Stimulated activated CD8-positive, alpha-beta memory T cell treated with anti-CD3 and anti-CD28 coated beads, Interleukin-2, amount 100 ng/mL, for 1 hour (primary cell): ENCODE measurements around the gene HMCN2.

Source experiments
- DNase-seq, 2 donors: peaks; one replicate each; pipeline ENCODE4 v3.0.0-alpha.2; 2020; ENCODE audit warnings: low read depth in 2 of 2

Gene HMCN2, protein sequence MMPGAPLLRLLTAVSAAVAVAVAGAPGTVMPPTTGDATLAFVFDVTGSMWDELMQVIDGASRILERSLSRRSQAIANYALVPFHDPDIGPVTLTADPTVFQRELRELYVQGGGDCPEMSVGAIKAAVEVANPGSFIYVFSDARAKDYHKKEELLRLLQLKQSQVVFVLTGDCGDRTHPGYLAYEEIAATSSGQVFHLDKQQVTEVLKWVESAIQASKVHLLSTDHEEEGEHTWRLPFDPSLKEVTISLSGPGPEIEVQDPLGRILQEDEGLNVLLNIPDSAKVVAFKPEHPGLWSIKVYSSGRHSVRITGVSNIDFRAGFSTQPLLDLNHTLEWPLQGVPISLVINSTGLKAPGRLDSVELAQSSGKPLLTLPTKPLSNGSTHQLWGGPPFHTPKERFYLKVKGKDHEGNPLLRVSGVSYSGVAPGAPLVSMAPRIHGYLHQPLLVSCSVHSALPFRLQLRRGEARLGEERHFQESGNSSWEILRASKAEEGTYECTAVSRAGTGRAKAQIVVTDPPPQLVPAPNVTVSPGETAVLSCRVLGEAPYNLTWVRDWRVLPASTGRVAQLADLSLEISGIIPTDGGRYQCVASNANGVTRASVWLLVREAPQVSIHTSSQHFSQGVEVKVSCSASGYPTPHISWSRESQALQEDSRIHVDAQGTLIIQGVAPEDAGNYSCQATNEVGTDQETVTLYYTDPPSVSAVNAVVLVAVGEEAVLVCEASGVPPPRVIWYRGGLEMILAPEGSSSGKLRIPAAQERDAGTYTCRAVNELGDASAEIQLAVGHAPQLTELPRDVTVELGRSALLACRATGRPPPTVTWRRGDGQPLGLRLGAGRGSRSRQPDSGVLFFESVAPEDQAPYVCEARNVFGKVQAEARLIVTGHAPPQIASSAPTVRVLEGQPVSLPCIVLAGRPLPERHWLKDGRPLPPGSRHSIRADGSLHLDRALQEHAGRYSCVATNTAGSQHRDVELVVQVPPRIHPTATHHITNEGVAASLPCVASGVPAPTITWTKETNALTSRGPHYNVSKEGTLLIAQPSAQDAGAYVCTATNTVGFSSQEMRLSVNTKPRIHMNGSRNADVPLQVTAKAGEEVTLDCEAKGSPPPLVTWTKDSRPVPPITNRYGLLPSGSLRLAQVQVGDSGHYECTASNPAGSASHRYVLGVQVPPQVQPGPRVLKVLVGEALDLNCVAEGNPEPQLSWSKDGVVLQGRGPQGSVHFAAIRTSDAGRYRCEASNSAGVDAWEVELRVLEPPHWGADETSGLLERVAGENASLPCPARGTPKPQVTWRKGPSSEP (N-terminal part only)

DNA sequence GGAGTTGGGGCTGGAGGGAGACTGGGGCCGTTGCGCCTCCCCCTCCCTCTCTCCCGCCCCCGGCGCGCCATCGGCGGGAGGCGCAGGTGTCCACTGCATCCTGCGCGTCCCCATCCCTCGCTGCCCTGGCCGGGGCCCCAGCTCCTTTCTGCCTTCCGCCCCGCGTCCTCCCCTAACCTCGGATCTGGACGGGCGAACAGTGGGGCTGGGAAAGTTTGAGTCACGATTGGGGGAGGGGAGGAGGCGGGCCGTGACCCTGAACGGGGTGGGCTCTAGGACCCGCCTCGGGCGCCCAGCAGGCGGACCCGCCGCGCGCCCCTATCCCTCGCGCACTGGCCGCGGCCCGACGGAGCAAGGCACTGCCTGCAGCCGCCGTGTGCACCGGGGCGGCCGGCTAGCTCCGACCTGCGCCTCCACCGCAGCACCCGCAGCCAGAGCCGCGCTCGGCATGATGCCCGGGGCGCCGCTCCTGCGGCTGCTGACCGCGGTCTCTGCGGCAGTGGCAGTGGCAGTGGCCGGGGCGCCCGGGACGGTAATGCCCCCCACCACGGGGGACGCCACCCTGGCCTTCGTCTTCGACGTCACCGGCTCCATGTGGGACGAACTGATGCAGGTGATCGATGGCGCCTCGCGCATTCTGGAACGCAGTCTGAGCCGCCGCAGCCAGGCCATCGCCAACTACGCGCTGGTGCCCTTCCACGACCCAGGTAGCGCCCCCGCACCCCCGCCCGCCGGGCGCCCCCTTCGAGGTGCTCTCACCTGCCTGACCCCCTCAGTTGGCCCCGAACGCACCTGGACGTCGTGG, at the start of gene HMCN2:
HMCN2 (plus strand) TSS at position 330 of the 805 bp plus-strand sequence; CDS start at position 449, 119 bp downstream.
- no peak for DNase-seq

DNA sequence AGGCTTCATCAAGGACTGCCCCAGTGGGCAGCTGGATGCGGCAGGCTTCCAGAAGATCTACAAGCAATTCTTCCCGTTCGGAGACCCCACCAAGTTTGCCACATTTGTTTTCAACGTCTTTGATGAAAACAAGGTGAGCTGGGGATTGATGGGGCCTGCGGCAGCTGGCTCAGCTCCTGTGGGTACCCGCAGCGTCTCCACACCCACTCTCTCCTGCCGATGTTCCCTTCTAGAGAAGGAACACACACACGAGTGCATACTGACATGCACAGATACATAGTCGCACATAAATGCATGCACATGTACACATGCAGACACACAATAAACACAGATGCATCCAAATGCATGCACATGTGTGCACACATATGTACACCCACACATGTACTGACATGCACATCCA, 47.7 kb upstream of the HMCN2 start:
- DNase-seq = no peak

DNA sequence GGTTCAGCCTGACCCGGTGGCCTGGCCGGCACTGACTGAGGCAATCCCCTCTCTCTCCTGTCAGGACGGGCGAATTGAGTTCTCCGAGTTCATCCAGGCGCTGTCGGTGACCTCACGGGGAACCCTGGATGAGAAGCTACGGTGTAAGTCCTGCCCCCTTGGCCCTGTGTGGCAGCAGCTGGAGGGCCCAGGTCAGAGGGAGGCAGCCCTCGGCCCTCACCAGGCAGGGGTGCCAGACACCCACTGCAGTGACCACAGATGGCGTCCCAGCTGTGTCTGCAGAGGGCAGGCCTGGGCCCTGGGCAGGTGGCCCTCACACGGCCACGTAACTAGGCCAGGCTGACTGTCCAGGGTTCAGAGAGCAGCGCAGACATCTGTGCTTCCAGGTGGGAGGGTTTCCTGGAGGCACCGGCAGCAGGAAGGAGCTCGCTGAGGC, 45.9 kb upstream of the HMCN2 start:
- no peak for DNase-seq

DNA sequence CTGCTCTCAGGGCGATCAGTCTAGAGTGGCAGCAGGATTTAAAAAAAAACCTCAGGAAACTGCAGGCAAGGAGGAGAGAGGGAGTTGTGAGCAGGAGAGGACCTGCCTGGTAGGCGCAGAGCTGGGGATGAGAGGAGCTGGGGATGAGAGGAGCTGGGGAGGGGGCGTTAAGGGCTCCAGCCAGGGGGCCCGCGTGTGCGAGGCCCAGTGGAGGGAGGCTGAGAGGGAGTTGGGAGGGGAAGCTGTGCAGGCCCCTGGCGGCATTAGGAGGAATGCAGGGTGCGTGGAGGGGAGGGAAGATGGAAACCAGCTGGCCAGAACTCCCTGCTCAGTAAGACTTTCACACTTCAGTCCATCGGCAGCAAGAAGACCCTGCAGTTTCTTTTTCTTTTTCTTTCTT, 45.2 kb upstream of the HMCN2 start:
- no peak for DNase-seq

DNA sequence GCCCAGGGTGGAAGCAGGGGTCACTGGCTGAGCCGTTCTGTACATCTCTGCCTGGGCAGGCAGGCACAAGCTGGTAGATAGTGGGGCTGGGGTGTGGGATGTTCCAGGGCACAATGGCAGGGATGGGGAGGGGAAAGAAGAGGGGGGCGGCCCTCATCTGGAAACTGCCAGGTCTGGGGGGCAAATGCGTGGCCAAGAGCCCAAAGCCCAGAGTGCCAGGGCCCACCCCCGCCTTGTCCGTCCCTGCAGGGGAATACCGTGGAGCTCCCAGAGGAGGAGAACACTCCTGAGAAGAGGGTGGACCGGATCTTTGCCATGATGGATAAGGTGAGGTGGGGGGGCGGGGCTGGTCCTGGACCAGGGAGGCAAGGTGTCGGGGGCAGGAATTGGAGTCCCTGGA, 42.7 kb upstream of the HMCN2 start:
- DNase-seq = no peak

DNA sequence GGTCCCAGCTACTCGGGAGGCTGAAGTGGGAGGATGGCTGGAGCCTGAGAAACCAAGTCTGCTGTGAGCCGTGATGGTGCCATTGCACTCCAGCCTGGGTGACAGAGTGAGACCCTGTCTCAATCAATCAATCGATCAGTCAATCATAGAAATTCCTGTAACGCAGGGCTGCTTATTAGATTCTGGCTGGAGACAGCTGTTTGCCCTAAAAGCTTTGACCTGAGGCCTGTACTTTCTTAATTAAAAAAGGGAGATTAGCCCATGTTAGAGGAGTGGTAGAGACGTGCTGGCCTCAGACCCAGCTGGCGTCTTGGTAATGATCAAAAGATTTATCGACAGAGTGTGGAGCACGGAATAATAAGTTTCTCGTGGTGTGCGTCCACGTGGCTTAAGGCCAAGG, 40.5 kb upstream of the HMCN2 start:
- DNase-seq = no peak

DNA sequence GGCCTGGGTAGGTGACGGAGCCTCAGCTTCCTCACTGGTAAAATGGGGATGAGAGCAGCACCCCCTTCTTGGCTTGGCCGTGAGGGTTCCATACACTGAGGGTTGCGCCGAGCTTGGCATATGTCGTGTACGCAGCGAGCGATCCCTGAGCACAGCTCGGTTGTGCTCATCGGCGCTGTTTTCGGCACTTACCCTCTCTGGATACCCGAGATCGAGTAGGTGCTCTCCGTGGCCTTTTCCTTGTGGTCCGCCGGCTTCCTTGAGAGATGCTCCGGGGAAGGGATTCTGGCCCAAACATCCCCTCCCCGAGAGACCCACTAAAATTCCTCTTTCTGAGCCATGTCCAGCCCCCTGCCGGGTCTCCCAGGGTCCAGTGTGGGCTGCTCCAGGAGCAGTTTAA, 40.0 kb upstream of the HMCN2 start:
- no peak for DNase-seq

DNA sequence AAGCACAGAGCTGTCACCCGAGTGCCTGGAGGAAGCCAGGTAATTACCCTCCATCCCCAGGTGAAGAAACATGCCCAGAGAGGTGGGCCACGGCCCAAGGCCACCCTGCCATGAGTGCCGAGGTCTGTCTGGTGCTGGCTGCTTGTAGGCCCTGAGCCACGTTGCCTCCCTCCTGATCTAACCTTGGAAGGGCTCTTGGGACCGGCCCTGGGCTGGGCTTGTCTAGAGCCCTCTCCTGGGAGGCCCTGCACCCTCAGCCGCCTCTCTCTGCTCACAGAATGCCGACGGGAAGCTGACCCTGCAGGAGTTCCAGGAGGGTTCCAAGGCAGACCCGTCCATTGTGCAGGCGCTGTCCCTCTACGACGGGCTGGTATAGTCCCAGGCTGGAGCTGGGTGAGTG, 39.4 kb upstream of the HMCN2 start:
- no peak for DNase-seq

DNA sequence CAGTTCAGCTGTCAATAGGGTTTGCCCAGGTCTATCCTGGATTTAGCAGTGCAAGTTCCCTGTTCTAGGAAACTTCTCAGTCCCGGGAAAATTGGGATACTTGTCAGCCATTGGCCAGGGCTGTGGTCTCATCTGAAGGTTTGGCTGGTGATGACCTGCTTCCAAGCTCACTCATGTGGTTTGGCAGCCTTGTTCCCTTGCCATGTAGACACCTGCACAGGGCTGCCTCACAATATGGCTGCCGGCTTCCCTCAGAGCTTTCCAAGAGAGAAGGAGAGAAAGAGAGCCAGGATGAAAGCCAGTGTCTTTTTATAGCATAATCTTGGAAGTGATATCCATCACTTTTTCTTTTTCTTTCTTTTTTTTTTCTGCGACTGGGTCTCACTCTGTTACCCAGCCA, 37.7 kb upstream of the HMCN2 start:
- no peak for DNase-seq

DNA sequence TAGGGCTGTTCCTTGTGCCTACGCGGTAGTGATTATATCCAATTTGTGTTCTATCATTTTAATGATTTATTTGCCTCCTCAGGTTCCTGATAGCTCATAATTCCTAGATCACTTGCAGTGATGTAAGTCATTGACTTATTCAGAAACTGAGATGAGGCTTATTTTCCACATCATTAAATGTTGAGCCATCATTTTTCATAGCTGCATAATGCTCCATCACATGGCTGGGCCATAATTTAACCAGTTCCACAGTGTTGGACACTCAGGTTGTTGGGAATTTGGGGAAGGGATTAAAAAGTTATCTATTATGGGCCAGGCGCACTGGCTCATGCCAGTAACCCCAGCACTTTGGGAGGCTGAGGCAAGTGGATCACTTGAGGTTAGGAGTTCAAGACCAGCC, 35.8 kb upstream of the HMCN2 start:
- DNase-seq = no peak

DNA sequence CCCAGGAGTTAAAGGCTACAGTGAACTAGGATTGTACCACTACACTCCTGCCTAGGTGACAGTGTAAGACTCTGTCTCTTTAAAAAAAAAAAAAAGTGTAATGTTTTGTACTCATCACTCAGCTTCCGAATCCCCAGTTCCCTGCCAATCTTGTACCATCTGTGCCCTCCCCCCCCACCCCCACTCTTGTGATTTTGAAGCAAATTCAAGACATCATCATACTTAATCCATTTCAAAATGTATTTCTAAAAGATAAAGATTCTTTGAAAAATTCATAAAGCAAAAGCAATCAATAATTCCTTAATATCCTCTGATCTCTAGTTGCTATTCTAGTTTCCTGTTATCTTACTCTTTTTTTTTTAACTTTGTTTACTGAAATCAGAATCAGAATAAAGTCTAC, 34.9 kb upstream of the HMCN2 start:
- DNase-seq = no peak

DNA sequence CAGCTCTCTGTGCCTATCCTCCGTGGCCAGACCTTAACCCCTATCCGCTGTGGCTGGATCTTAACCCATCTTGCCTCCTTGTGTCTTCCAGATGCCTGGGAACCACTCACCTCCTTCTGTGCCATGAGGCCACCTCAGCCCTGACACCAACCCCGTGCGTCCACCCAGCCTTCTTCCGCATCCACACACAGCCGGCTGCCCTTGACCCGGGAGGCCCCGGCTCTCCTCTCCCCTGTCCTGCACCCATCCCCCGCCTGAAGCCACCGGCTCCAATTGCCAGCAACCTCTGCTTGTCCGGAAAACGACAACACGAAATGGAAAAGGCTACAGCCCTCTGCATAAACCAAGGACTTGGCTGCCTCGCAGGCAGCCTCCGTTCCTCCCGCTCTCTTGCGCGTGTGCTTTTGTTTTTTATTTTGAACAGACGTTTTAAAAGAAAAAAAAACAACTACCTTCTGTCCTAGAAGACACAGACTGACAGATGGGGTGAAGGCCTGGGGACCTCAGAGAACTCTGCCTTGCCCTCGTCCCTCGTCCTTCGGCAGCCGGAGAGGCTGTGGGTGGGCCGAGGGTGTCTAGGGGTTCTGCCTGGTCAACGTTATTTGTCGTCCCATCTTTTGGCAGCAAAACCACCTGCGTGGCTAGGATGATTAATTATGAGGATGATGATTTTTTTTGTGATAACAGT, 32.5 kb upstream of the HMCN2 start:
- no peak for DNase-seq

DNA sequence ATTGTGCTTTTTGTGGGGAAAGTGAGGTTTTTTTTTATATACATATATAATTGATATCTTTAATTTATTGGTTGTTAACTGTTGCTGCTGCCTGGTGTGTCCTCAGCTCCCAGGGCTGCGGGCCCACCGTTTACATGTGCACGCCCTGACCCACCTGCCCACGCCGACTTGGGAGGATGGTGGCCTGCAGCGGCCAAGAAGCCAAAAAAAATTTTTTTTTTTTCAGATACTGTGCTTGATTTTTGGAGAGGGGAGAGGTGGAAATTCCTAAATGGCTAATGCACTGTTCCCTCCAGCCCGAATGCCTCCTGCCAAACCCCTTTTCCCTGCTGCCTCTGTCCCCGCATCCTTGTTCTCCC, 32.0 kb upstream of the HMCN2 start:
- no peak for DNase-seq

DNA sequence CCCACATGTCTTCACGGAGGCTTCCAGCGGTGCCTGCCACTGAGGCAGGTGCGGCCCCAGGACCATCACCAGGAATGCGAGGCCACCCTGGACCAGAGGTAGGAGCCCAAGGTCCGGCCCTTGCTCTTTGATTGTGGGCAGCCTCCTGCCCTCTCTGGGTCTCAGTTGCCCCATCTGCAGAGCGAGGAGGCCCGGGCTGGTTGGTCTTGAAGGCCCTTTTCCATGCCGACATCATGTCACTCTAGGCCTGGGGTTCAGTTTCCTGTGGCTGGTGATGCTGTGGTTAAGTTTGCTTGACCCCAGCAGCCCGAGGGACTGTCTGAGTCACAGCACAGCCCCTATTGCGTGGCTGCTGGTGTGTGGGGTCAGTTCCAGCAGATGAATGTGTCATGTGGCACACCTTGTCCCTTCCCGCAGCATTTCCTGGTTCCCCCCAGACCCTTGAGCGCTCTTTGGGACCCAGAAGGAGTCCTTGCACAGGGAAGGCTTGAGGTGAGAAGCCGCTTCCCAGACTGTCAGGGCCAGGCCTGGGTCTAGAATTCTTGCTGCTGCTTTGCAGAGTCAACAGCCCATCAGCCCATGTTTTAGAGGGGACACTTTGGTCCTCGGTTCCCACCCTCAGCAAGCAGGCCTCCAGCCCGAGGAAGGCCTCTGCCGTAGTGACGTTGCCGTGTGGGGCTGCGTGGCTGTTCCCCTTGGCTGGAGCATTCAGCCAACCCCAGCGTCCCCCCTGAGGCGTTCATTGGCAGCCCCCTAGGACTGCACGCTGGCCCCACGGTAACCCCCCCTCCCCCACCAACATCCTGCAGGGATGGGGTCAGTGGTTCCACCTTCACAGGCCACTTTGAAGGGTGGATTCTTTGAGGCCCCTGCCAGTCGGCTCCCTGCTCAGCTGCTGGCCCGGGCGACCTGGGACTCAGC, 31.0 kb upstream of the HMCN2 start:
- no peak for DNase-seq

DNA sequence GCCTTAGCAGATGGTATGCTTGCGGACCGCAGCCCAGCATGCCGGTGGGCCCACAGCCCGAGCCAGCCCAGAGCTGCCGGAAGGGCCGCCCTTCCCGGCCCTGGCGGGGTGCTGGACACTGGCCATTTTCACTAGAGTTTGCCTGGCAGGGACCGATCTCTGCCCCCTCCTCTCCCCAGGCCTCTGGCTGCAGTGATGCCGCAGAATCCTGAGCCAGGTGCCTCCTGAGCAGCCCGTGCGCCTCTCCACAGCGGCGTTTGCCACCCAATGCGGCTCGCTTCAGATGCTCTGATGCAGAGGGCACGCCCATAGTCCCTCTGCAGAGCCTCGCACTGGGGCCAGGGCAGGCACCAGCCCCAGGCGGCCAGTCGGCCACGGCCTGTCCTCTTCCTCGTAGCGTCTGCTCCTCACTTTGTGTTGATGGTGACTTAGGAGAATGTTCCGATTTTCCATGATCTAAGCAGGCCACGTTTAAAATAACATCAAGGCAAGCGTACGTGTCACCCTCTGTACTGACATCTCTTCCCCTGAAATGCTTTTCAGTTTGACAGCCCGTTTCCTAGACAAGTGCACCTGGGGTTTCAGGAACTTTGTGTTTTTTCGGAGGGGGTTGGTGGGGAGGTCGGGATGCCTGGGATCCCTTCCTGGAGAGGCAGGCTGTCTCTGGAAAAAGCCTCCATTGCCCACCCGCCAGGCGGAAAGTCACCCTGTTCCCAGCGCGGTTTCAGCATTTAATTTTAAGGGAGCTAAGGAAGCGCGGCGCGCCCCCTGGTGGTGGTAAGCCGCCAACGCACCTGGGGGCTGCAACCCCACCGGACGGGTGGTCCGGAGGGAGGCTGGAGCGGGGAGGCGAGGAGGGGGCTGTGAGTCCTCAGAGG, 29.8 kb upstream of the HMCN2 start:
- peak; percentile 47 to 54 for DNase-seq

DNA sequence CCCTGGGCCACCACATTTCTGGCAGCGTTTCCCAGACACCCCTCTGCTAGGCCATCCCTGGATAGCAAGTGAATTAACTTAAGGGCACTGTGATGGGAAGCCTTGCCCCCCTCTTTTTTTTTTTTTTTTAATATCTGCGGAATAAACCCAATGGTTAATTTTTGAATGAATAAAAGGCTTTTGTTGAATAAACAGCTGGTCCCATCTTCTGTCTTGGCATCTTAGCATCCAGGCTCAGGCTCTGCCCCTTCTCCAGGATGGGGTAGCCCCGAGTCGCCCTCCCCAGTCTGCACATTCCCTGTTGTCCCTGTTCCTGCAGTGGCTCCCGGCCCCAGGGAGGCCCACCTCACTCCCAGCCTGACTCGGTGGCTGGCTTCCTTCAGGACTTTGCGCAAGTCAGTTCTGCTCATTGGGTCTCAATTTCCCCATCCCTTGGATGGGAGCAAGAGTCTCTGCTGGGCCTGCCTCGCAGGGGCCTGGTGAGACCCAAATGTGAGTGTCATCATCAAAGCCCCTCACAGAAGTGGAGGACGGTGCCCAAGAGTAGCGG, 29.0 kb upstream of the HMCN2 start:
- DNase-seq = no peak

DNA sequence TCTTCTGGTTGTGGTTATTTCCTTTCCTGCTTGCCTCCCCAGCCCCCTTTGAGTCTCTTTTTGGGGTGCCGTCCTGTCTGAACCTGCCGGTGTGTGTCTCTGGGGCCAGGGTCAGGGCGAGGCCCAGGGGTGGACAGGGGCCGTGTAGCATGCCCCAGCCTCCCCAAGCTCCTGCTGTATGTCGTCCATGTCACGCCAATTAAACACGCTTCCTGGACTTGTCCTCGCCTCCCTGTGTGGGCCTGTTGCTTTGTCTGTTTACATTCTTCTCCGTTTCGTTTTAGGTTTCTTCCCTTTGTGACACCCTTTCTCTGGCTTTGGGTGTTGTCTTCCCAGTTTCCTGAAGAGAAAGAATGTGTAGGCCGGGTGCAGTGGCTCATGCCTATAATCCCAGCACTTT, 28.5 kb upstream of the HMCN2 start:
- no peak for DNase-seq

DNA sequence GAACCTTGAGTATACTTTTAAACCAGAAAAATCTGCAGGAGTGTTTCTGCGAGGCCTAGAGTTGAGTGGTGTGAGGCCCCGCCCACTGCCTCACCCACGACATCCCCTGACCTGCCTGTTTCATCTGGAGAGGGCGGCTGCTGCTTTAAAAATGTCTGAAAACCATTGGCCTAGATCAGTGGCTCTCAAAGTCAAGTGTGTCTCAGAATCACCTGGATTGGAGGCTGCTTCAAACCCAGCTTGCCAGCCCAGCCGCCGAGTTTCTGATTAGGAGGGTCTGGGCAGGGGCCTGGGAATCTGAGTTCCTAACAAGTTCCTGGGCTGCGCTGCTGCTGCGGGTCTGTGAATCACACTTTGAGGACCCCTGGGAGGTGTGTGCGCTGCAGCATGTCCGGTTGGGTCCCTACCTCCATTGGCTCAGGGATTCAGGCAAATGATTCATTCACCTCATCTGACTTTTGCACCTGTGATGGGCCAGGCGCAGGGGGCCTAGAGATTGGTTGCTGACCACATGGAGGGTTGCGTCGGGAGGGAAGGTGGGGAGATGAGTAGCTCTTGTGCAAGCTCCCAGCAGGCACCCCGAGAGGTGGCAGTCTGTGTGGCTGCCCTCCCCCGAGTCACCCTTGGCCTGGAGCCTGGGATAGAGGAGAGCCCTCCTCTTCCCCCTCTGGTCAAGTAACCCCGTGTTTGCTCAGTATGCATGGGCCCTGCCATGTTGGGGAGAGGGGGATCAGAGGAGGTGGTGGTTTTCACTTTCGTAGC, 27.6 kb upstream of the HMCN2 start:
- no peak for DNase-seq
